HG03060 (cell line): ENCODE data around the gene DLG2.
"Not testable (repeated sequence)": the region's sequence is repeated elsewhere in the genome, so short reads cannot be mapped to it uniquely, and the experiment has no call there.

Source experiments
- ATAC-seq: cut with Tn5 transposase; IDR thresholded peaks from one replicate; pipeline ENCODE4 v1.9.1; 2021; ENCODE audit warnings: low read depth, moderate number of reproducible peaks; ENCODE audit not compliant: unreplicated experiment

DLG2 gene

GRCh38 chr11:85062659-85063058 lies 564.5 kb downstream of the DLG2 start:
- peak; percentile 99 for ATAC-seq

GRCh38 chr11:85052636-85053035 lies 574.5 kb downstream of the DLG2 start:
- ATAC-seq: no peak

- no peak for ATAC-seq
Observed at GRCh38 chr11:85048801-85049200, 578.3 kb downstream of the DLG2 start.

- ATAC-seq: no peak
Observed at GRCh38 chr11:85045716-85046115, 581.4 kb downstream of the DLG2 start.

- ATAC-seq: no peak
Observed at GRCh38 chr11:85044911-85045310, 582.2 kb downstream of the DLG2 start.

GRCh38 chr11:85042361-85042760 lies 584.8 kb downstream of the DLG2 start:
- no peak for ATAC-seq

GRCh38 chr11:85040166-85040565 lies 587.0 kb downstream of the DLG2 start:
- no peak for ATAC-seq

- no peak for ATAC-seq
Observed at GRCh38 chr11:85029964-85030363, 597.2 kb downstream of the DLG2 start.

GRCh38 chr11:85028329-85029101 lies 598.6 kb downstream of the DLG2 start:
- no peak for ATAC-seq

GRCh38 chr11:85027346-85027745 lies 599.8 kb downstream of the DLG2 start:
- ATAC-seq: no peak

GRCh38 chr11:85021058-85021457 lies 606.1 kb downstream of the DLG2 start:
- ATAC-seq: no peak

- ATAC-seq: no peak
Observed at GRCh38 chr11:84993386-84993785, 633.8 kb downstream of the DLG2 start.

- no peak for ATAC-seq
Observed at GRCh38 chr11:84990141-84990540, 637.0 kb downstream of the DLG2 start.

- ATAC-seq: not testable (repeated sequence)
Observed at GRCh38 chr11:84987686-84988187, 639.4 kb downstream of the DLG2 start.

- ATAC-seq: no peak
Observed at GRCh38 chr11:84981301-84981700, 645.8 kb downstream of the DLG2 start.

- no peak for ATAC-seq
Observed at GRCh38 chr11:84969103-84969502, 658.0 kb downstream of the DLG2 start.

- no peak for ATAC-seq
Observed at GRCh38 chr11:84965484-84965883, 661.7 kb downstream of the DLG2 start.

GRCh38 chr11:84963240-84963639 lies 663.9 kb downstream of the DLG2 start:
- no peak for ATAC-seq

GRCh38 chr11:84962018-84962417 lies 665.1 kb downstream of the DLG2 start:
- no peak for ATAC-seq

GRCh38 chr11:84958295-84958694 lies 668.8 kb downstream of the DLG2 start:
- ATAC-seq: no peak

GRCh38 chr11:84950569-84951270 lies 676.4 kb downstream of the DLG2 start:
- ATAC-seq: no peak
